ENCODE data around the gene PAFAH1B2.

The PAFAH1B2 gene

GRCh38 chr11:117171007-117171403, 26.9 kb downstream of the PAFAH1B2 start:
- no peak for TF ChIP-seq EZH2phosphoT487 (conservative IDR thresholded peaks at IDR 0.05; ENCODE audit: low read length)
- TF ChIP-seq CTCF (IDR thresholded peaks at IDR 0.05; ENCODE audit: insufficient read depth, low read length, poor library complexity, severe bottlenecking), result no peak
- H3K9me2 ChIP-seq (replicated peaks; ENCODE audit: insufficient read depth, low read length), result no peaks in the 10 kb centered on the region
- H3K27me3 ChIP-seq (ENCODE audit: low read length), result no peaks in the 10 kb centered on the region
- no peak overlapping the region for H3K4me3 ChIP-seq (ENCODE audit: insufficient read depth, low read length, poor library complexity, severe bottlenecking)
- H3K27ac ChIP-seq (ENCODE audit: low read depth, low read length), result no peak overlapping the region
- H3K79me2 ChIP-seq (ENCODE audit: insufficient read depth, low read length), result no peaks in the 10 kb centered on the region
- H3F3A ChIP-seq (ENCODE audit: insufficient read depth), result no peaks in the 10 kb centered on the region
- H4K20me1 ChIP-seq (ENCODE audit: low read depth, low read length), result no peaks in the 10 kb centered on the region
- no peak overlapping the region for H3K9ac ChIP-seq (ENCODE audit: low read length)
- H3K4me2 ChIP-seq (ENCODE audit: low read depth, low read length, poor library complexity, severe bottlenecking), result no peak overlapping the region
- peaks cover 21% of the 10 kb centered on the region; the same call in 1 of the 2 replicates for H3K36me3 ChIP-seq (ENCODE audit: low read length)
- no peaks in the 10 kb centered on the region for H3K9me3 ChIP-seq (ENCODE audit: insufficient read depth, low read length)
- H2AFZ ChIP-seq (ENCODE audit: low read depth, low read length, severe bottlenecking), result no peak overlapping the region

- peaks cover 19% of the 10 kb centered on the region; the same call in 1 of the 2 replicates for H3K36me3 ChIP-seq (ENCODE audit: low read length)
- no peak overlapping the region for H3K4me2 ChIP-seq (ENCODE audit: low read depth, low read length, poor library complexity, severe bottlenecking)
- TF ChIP-seq CTCF (IDR thresholded peaks at IDR 0.05; ENCODE audit: insufficient read depth, low read length, poor library complexity, severe bottlenecking) (no peak), EZH2phosphoT487 (conservative IDR thresholded peaks at IDR 0.05; ENCODE audit: low read length) (no peak)
- no peak overlapping the region for H2AFZ ChIP-seq (ENCODE audit: low read depth, low read length, severe bottlenecking)
- no peak overlapping the region for H3K9ac ChIP-seq (ENCODE audit: low read length)
- no peaks in the 10 kb centered on the region for H3K9me3 ChIP-seq (ENCODE audit: insufficient read depth, low read length)
- H3K27ac ChIP-seq (ENCODE audit: low read depth, low read length), result no peak overlapping the region
- no peaks in the 10 kb centered on the region for H3K79me2 ChIP-seq (ENCODE audit: insufficient read depth, low read length)
- H3F3A ChIP-seq (ENCODE audit: insufficient read depth), result no peaks in the 10 kb centered on the region
- H4K20me1 ChIP-seq (ENCODE audit: low read depth, low read length), result no peaks in the 10 kb centered on the region
- no peak overlapping the region for H3K4me3 ChIP-seq (ENCODE audit: insufficient read depth, low read length, poor library complexity, severe bottlenecking)
- H3K9me2 ChIP-seq (replicated peaks; ENCODE audit: insufficient read depth, low read length), result no peaks in the 10 kb centered on the region
- no peaks in the 10 kb centered on the region for H3K27me3 ChIP-seq (ENCODE audit: low read length)
Measured at GRCh38 chr11:117171404-117172061, 27.4 kb downstream of the PAFAH1B2 start.

GRCh38 chr11:117172724-117173421, 28.8 kb downstream of the PAFAH1B2 start:
- H2AFZ ChIP-seq (ENCODE audit: low read depth, low read length, severe bottlenecking), result no peak overlapping the region
- peaks cover 2% of the 10 kb centered on the region; the same call in 1 of the 2 replicates for H3F3A ChIP-seq (ENCODE audit: insufficient read depth)
- H3K36me3 ChIP-seq (ENCODE audit: low read length), result peaks cover 8% of the 10 kb centered on the region; the same call in 1 of the 2 replicates
- H3K27ac ChIP-seq (ENCODE audit: low read depth, low read length), result no peak overlapping the region
- no peak overlapping the region for H3K4me2 ChIP-seq (ENCODE audit: low read depth, low read length, poor library complexity, severe bottlenecking)
- no peak for TF ChIP-seq EZH2phosphoT487 (conservative IDR thresholded peaks at IDR 0.05; ENCODE audit: low read length)
- no peak for TF ChIP-seq CTCF (IDR thresholded peaks at IDR 0.05; ENCODE audit: insufficient read depth, low read length, poor library complexity, severe bottlenecking)
- H3K79me2 ChIP-seq (ENCODE audit: insufficient read depth, low read length), result no peaks in the 10 kb centered on the region
- no peaks in the 10 kb centered on the region for H3K27me3 ChIP-seq (ENCODE audit: low read length)
- H3K9ac ChIP-seq (ENCODE audit: low read length), result no peak overlapping the region
- no peaks in the 10 kb centered on the region for H3K9me3 ChIP-seq (ENCODE audit: insufficient read depth, low read length)
- H4K20me1 ChIP-seq (ENCODE audit: low read depth, low read length), result no peaks in the 10 kb centered on the region
- no peak overlapping the region for H3K4me3 ChIP-seq (ENCODE audit: insufficient read depth, low read length, poor library complexity, severe bottlenecking)
- no peaks in the 10 kb centered on the region for H3K9me2 ChIP-seq (replicated peaks; ENCODE audit: insufficient read depth, low read length)

Data from SU-DHL-6 (cell line).